ENCODE measurements around the gene SOCS1.

DNA sequence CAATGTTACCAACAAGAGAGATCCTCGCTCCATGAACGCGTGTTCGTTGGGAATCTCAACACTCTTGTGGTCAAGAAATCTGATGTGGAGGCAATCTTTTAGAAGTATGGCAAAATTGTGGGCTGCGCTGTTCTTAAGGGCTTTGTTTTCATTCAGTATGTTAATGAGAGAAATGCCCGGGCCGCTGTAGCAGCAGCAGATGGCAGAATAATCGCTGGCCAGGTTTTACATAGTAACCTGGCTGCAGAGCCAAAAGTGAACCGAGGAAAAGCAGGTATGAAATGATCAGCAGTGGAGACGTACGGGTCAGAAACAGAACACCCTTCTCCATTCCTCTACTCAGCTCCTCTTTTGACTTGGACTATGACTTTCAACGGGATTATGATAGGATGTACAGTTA is 13.3 kb downstream of the SOCS1 start:
- TF ChIP-seq, protein P1, sequence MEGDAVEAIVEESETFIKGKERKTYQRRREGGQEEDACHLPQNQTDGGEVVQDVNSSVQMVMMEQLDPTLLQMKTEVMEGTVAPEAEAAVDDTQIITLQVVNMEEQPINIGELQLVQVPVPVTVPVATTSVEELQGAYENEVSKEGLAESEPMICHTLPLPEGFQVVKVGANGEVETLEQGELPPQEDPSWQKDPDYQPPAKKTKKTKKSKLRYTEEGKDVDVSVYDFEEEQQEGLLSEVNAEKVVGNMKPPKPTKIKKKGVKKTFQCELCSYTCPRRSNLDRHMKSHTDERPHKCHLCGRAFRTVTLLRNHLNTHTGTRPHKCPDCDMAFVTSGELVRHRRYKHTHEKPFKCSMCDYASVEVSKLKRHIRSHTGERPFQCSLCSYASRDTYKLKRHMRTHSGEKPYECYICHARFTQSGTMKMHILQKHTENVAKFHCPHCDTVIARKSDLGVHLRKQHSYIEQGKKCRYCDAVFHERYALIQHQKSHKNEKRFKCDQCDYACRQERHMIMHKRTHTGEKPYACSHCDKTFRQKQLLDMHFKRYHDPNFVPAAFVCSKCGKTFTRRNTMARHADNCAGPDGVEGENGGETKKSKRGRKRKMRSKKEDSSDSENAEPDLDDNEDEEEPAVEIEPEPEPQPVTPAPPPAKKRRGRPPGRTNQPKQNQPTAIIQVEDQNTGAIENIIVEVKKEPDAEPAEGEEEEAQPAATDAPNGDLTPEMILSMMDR (IDR thresholded peaks at IDR 0.05; ENCODE audit: insufficient read depth, low read length) = no peak
- TF ChIP-seq SPI1 (IDR thresholded peaks at IDR 0.05; ENCODE audit: borderline replicate concordance, low read depth) = no peak
- TF ChIP-seq, protein P2, sequence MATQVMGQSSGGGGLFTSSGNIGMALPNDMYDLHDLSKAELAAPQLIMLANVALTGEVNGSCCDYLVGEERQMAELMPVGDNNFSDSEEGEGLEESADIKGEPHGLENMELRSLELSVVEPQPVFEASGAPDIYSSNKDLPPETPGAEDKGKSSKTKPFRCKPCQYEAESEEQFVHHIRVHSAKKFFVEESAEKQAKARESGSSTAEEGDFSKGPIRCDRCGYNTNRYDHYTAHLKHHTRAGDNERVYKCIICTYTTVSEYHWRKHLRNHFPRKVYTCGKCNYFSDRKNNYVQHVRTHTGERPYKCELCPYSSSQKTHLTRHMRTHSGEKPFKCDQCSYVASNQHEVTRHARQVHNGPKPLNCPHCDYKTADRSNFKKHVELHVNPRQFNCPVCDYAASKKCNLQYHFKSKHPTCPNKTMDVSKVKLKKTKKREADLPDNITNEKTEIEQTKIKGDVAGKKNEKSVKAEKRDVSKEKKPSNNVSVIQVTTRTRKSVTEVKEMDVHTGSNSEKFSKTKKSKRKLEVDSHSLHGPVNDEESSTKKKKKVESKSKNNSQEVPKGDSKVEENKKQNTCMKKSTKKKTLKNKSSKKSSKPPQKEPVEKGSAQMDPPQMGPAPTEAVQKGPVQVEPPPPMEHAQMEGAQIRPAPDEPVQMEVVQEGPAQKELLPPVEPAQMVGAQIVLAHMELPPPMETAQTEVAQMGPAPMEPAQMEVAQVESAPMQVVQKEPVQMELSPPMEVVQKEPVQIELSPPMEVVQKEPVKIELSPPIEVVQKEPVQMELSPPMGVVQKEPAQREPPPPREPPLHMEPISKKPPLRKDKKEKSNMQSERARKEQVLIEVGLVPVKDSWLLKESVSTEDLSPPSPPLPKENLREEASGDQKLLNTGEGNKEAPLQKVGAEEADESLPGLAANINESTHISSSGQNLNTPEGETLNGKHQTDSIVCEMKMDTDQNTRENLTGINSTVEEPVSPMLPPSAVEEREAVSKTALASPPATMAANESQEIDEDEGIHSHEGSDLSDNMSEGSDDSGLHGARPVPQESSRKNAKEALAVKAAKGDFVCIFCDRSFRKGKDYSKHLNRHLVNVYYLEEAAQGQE (IDR thresholded peaks at IDR 0.05; ENCODE audit: insufficient replicate concordance, low read depth) = no peak
- TF ChIP-seq POLR2AphosphoS5 (IDR thresholded peaks at IDR 0.05; ENCODE audit: low read depth) = no peak
- no peak for TF ChIP-seq GABPA (IDR thresholded peaks at IDR 0.05; ENCODE audit: low read depth)
